Motor neuron (in vitro differentiated cells): ENCODE measurements around the gene PTTG1. TPM values are rescaled to one million over a fixed set of nuclear protein-coding genes. Genes with fewer than 3 reads are reported as not detected.
A peak's percentile ranks its signal among the peaks of the same experiment; 100 is the strongest.

Experiments used
- ATAC-seq, 8 experiments: fragments of 200-7000 bp; cut with Tn5 transposase; replicated peaks in 6 of 8; 2 replicates each; pipeline ENCODE4 v1.8.0; 2021; ENCODE audit warnings: mild to moderate bottlenecking in 8 of 8, moderate library complexity in 8 of 8
- H3K27ac ChIP-seq, 2 donors: fragments of 250-450 bp; sonication (Bioruptor Pico); 2 replicates each; pipeline ENCODE4 v1.9.0; 2021; ENCODE audit warnings: antibody characterized with exemption in 2 of 2, mild to moderate bottlenecking in 2 of 2, moderate library complexity in 1 of 2
- H3K4me1 ChIP-seq, 2 donors: fragments of 250-450 bp; sonication (Bioruptor Pico); replicated peaks in 1 of 2; 2 replicates each; pipeline ENCODE4 v1.6.1; 2021; ENCODE audit warnings: antibody characterized with exemption in 2 of 2, mild to moderate bottlenecking in 2 of 2, moderate library complexity in 1 of 2
- H3K4me3 ChIP-seq, 5 donors: fragments of 250-450 bp; sonication (Bioruptor Pico); 2 replicates each; pipeline ENCODE4 v1.9.0; 2021; ENCODE audit warnings: antibody characterized with exemption in 5 of 5, mild to moderate bottlenecking in 5 of 5, moderate library complexity in 4 of 5
- WGBS, 10 experiments: fragments of 450-650 bp; shearing (Covaris generic); methylation state at CpG; one replicate each; pipeline ENCODE4 v1.0.0; 2022; 5-methylcytosine and 5-hydroxymethylcytosine counted together
- in situ Hi-C, 9 experiments: fragments of 400-800 bp; cut with MboI; loops; one replicate each; pipeline ENCODE4 v1.15.0; 2021; ENCODE audit warnings: low sequenced_read_pairs in 9 of 9, low pct_unique_long_range_greater_than_20kb in 2 of 9; ENCODE audit not compliant: unreplicated experiment in 9 of 9
- total RNA-seq, 8 experiments: library from RNA; unstranded; fragments of 300-600 nt; gene quantifications; 2 replicates each; pipeline versions ENCODE4 v1.2.3 to v1.2.4, GENCODE V29; 2022

Gene PTTG1
- 100 to 1,000 TPM in 2 of 8 experiments, 10 to 100 TPM in 4, 1 to 10 TPM in 2; 3.1 to 201 (median 21.9) TPM for total RNA-seq

DNA sequence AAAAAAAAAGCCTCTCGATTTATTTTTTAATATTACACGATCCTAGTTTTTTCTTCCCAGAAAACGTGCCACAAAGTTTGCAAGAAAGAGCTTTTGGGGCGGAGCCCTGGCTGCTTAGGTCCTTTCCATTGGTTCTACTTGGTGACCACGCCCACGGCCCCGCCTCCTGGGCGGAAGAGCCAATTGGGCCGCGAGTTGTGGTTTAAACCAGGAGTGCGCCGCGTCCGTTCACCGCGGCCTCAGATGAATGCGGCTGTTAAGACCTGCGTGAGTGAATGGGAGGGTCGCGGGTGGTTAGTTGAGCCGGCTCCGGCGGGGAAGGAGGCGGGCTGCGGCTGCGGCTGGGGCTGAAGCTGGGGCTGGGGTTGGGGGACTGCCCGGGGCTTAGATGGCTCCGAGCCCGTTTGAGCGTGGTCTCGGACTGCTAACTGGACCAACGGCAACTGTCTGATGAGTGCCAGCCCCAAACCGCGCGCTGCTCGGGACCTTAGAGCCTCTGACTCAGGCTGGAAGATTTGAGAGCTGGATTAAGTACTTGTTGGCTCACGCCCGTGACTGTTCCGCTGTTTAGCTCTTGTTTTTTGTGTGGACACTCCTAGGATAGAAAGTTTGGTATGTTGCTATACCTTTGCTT lies at the start of gene PTTG1:
TSS of gene PTTG1 (plus strand) at position 231 of the 634 bp plus-strand sequence. CDS start 458 bp downstream, outside the sequence.
- H3K4me3 ChIP-seq: peak within 1 kb of the TSS; percentile 50 to 68 (median 52)
- 0 to 4% (median 0%) methylated on average over 3 to 20 of the region's 39 CpGs; no CpG with 5 or more reads in 1 of the 10 experiments for WGBS, 10 experiments
- peak within 1 kb of the TSS in 1 of 2 donors; percentile 22 for H3K27ac ChIP-seq
- in situ Hi-C loops: no loop called here
- ATAC-seq: peak; percentile 69 to 91 (median 88)
- H3K4me1 ChIP-seq: peaks cover 10 to 13% of the 10 kb centered on the region in 2 donors

DNA sequence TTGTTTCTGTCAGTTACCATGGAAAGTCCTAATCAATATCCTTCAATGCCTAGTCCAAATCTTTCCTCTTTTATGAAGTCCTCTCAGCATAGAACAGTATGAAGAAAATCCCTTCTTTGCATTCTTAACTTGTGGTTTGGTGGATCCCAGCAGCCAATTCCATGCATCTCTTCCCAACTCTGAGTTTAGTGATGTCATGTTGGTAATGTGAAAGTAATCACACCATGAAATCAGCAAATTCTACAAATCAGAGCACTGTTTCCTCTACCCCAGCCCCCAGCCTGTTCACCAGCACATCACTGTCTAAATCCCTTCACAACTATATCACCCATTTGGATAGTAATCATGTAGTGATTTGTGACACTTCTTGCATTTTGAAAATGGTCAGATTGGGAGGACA lies 46.5 kb upstream of the PTTG1 start:
- no peak overlapping the region for H3K4me3 ChIP-seq
- no peak overlapping the region for H3K27ac ChIP-seq
- peak in 3 of 8 experiments; percentile 5 to 33 (median 18) for ATAC-seq
- in situ Hi-C loops: no loop called here
- H3K4me1 ChIP-seq: peaks cover 0 to 7% of the 10 kb centered on the region in 2 donors

DNA sequence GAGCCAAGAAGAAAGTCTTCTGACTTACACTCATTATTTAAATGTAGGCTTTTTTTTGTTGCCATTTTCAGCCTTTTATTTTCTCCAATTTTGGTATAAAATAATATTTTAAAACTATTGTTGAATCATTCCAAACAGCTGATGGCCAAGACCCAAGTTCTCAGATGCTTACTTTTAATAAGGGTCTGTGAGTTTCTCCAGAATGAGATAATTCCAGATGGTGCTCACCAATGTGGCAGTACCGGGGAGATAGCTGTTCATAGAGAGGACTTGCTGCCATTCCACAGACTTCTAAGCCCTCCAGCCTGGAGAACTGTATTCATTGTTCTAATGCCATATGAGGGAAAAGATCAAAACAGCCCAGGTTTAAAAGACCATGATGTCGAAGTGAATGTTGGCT lies 46.0 kb upstream of the PTTG1 start:
- in situ Hi-C loops: no loop called here
- no peak overlapping the region for H3K4me3 ChIP-seq
- WGBS, 10 experiments: 0 to 100% (median 78%) methylated on average over 1 to 2 of the region's 2 CpGs; no CpG with 5 or more reads in 3 of the 10 experiments
- no peak overlapping the region for H3K27ac ChIP-seq
- H3K4me1 ChIP-seq: peaks cover 0 to 7% of the 10 kb centered on the region in 2 donors
- ATAC-seq: no peak

DNA sequence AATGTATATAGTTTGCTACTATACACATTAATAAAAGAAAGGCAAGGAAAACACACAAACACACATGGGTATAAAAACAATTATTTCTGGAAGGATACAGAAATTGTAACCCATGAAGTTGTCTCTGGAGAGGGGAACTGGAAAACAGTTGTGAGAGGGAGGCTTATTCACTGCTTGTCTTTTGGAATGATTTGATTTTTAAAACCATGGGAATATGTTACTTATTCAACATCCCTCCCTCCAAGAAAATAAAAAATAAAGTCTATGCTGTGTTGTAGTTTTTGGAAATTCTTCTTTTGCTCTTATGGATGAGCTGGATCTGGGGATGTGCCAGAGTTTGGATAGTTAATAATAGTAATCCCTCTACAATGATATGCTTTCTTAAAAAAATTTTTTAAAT lies 45.2 kb upstream of the PTTG1 start:
- H3K4me1 ChIP-seq: peaks cover 0 to 7% of the 10 kb centered on the region in 2 donors
- ATAC-seq: no peak
- H3K4me3 ChIP-seq: no peak overlapping the region
- in situ Hi-C loops: no loop called here
- no peak overlapping the region for H3K27ac ChIP-seq

DNA sequence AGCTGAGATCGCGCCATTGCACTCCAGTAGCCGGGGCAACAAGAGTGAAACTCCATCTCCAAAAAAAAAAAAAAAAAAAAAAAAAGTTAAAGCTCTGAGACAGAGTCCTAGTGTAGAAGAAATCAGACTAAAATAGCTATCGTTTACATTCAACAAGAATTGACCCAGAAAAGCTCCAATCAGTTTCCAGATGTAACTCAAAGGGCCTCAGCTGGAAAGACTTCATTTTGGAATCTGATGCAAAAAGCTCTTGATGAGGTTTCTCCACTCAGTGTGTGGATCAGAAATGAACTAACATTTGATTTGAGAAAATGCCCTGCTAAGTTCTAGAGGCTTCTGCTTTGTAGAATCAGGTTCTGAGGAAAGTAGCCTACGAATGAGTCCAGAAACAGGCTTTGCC lies 44.0 kb upstream of the PTTG1 start:
- no peak for ATAC-seq
- 29 to 94% (median 89%) methylated on average over 1 to 5 of the region's 5 CpGs; no CpG with 5 or more reads in 1 of the 10 experiments for WGBS, 10 experiments
- peaks cover 8 to 18% of the 10 kb centered on the region in 2 donors for H3K4me1 ChIP-seq
- no peak overlapping the region for H3K4me3 ChIP-seq
- no peak overlapping the region for H3K27ac ChIP-seq
- in situ Hi-C loops: no loop called here

DNA sequence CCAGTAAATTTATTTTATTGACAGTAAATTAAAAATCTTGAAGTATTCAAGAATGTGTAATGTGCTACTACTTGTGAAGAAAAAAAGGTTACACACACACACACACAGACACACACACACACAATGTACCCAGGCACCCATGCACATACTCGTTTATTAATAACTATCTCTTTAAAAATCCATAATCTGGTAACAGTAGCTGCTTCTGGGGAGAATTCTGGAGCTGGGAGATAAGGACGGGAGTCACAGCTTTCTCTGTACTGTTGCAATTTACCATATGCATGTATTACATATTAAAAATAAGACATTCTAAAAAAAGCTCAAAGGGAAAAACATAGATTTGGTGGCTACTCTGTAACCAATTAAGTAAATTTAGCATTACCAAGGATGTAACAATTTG lies 43.3 kb upstream of the PTTG1 start:
- no peak overlapping the region for H3K4me3 ChIP-seq
- no peak overlapping the region for H3K27ac ChIP-seq
- WGBS, 10 experiments: 0 to 100% (median 70%) methylated on average over 1 to 2 of the region's 2 CpGs; no CpG with 5 or more reads in 1 of the 10 experiments
- peaks cover 8 to 18% of the 10 kb centered on the region in 2 donors for H3K4me1 ChIP-seq
- in situ Hi-C loops: no loop called here
- peak in 3 of 8 experiments; percentile 49 to 54 (median 53) for ATAC-seq

DNA sequence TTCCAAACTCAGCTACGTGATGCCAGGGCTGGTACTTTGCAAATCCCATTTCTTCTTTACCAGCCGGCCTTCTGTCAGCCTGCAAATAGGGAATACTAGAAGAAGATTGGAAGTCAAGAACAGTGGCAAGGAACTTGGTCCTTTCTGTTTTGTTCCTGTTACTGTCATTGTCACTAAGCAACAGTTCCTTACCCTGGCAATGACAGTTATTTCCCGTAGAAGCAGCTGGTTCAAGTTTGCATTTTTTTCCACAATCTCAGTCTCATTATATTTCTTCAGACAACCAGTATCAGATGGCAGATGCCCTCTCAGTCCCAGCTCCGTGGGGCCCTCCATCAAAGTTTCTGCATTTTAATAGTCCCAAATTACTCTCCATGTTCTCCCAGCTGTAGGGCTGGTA lies 42.1 kb upstream of the PTTG1 start:
- Histone ChIP-seq H3K27ac (no peak overlapping the region), H3K4me3 (no peak overlapping the region), H3K4me1 (peaks cover 8 to 18% of the 10 kb centered on the region in 2 donors)
- ATAC-seq: peak in 6 of 8 experiments; percentile 14 to 68 (median 36)
- in situ Hi-C loops: no loop called here
- 11 to 86% (median 42%) methylated on average over 1 to 4 of the region's 4 CpGs; no CpG with 5 or more reads in 2 of the 10 experiments for WGBS, 10 experiments

DNA sequence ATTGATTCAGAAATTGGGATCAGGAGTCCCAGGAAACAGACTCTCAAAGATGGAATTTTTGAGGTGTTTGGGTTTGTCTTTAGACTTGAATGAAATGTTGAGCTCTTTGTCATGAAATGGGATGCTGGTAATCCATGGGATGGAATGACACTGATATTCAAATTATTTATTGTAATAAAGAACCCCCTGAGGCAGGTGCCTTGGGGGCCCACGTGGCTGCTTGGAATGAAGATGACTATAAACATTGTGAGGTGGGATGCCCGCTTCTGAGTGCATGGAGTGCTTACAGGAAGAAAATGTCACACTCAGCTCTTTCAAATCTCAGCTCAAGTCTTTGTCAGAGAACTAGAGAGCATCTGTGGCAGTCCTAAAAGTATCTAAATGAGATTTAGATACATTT lies 41.6 kb upstream of the PTTG1 start:
- in situ Hi-C loops: no loop called here
- no peak for ATAC-seq
- Histone ChIP-seq H3K4me3 (no peak overlapping the region), H3K27ac (no peak overlapping the region), H3K4me1 (peaks cover 8 to 18% of the 10 kb centered on the region in 2 donors)
- 40 to 86% (median 67%) methylated on average over 1 to 2 of the region's 2 CpGs; no CpG with 5 or more reads in 4 of the 10 experiments for WGBS, 10 experiments

DNA sequence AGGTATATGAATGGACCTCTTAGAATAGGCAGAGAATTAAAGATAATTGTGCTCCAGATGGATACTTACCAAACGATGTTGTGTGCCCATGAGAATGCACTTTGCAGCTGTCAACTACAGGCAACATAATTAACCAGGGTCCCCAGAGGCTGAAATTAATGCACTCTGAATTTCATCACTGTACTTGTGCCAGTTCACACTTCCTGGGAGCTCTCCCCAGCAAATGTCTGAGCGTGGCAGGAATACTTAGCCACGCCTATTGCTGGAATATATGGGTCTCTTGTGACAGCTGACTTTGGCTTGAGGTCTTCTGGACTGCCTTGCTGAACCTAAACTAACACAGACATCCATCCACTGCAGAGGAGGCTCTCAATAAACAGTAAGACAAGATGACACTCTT lies 39.3 kb upstream of the PTTG1 start:
- Histone ChIP-seq H3K4me1 (peaks cover 8 to 18% of the 10 kb centered on the region in 2 donors), H3K27ac (no peak overlapping the region), H3K4me3 (no peak overlapping the region)
- in situ Hi-C loops: no loop called here
- peak; percentile 23 to 95 (median 66) for ATAC-seq
- WGBS, 10 experiments: 0 to 58% (median 43%) methylated on average over 1 to 3 of the region's 3 CpGs; no CpG with 5 or more reads in 4 of the 10 experiments

DNA sequence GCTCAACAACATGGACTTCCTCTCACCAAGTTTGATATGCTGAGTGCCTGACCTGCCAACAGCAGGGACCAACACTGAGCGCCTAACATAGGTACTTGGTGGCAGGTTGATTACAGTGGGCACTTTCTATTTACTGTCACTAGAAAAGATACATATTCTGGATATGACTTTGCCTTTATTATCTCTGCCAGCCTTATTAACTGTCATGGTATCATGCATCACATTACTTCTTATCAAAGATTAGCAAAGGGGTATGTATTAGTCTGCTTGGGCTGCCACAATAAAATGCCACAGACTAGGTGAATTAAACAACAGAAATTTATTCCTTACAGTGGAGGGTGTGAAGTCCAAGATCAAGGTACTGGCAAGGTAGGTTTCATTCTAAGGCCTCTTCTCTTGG lies 37.0 kb upstream of the PTTG1 start:
- Histone ChIP-seq H3K4me1 (peaks cover 8 to 14% of the 10 kb centered on the region in 2 donors), H3K27ac (no peak overlapping the region), H3K4me3 (no peak overlapping the region)
- WGBS, 10 experiments: 100% methylated on average over 1 of the region's 1 CpG; no CpG with 5 or more reads in 4 of the 10 experiments
- ATAC-seq: no peak
- in situ Hi-C loops: no loop called here

DNA sequence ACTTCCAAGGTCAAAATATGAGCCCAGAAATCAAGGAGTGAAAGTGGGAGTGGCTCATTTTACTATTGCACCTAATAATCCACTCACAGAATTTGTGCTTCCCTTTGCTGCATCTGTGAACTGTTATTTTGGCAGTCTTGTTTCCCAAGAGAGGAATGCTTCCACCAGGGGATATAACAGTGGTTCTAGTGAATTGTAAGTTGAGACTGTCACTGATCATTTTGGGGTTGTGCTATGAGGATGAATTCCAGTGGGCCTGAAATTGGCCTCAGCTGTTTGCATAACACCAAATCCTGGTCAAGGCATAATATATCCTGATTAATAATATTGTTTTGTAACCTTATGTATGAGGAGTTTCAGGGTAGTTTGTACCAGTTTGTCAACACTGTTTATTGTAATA lies 36.2 kb upstream of the PTTG1 start:
- Histone ChIP-seq H3K4me3 (no peak overlapping the region), H3K4me1 (peaks cover 8 to 12% of the 10 kb centered on the region in 2 donors), H3K27ac (no peak overlapping the region)
- no peak for ATAC-seq
- in situ Hi-C loops: no loop called here

DNA sequence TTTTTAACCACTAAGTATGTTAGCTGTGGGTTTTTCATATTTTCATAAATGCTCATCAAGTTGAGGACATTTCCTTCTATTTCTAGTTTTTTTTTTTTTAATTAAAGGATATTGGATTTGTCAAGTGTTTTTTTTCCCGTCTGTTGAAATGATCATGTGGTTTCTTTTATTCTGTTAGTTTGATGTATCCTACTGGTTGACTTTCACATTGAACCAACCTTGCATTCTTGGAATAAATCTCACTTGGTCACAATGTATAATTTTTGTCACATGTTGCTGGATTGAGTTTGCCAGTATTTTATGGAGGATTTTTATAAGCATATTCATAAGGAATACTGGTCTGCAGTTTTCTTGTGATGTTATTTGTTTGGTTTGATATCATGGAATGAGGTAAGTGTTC lies 34.2 kb upstream of the PTTG1 start:
- Histone ChIP-seq H3K4me1 (peaks cover 2% of the 10 kb centered on the region in 2 donors), H3K27ac (no peak overlapping the region), H3K4me3 (no peak overlapping the region)
- in situ Hi-C loops: no loop called here
- ATAC-seq: no peak
- WGBS, 10 experiments: 55 to 100% (median 100%) methylated on average over 1 of the region's 1 CpG; no CpG with 5 or more reads in 1 of the 10 experiments

DNA sequence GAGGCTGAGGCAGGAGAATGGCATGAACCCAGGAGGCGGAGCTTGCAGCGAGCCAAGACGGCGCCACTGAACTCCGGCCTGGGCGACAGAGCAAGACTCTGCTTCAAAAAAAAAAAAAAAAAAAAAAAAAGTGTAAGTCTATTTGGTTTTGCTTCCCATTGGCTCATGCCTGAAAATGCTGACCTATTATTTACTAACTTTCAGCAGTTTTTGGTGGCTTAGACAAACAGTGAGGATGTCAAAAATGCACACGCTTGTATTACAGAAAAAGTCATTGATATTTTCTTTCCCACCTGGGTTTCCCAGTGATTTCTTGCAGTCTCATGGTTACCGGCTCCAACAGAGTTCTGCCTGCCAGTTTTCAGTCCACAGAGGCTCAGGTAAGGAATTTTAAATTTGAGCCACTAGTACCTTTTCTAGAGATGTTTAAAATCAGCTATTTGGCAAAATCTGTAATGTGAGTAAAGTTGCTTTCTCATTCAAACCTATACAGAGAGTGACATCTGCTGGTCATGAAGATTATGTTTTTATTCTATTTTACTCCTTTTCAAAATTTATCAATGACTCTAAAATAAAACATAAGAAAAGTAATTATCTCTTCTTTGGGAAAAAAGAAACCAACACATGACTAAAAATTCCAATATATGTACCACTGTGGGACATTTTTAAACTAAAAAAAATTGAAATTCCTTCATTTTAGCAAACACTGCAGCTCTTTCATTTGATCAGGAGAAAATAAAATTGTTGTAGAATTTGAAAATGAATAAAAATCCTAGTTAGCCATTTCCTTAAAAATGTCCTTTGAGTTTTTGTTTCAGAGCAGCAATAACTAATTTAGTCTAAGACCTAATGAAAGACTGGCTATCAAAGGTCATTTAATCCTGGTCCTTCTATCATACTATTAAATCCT lies 30.6 kb upstream of the PTTG1 start:
- in situ Hi-C loops: no loop called here
- H3K4me3 ChIP-seq: no peak overlapping the region
- no peak overlapping the region for H3K27ac ChIP-seq
- H3K4me1 ChIP-seq: no peaks in the 10 kb centered on the region
- WGBS, 10 experiments: 0 to 81% (median 29%) methylated on average over 1 to 7 of the region's 8 CpGs
- ATAC-seq: no peak
